ENCODE measurements around the gene COL1A2. TPM values are rescaled to one million over a fixed set of nuclear protein-coding genes. Genes with fewer than 3 reads are reported as not detected.
A peak's percentile ranks its signal among the peaks of the same experiment; 100 is the strongest.

The COL1A2 gene
- total RNA-seq, 2 donors from 2014 or later: 780 to 2,112 TPM

DNA sequence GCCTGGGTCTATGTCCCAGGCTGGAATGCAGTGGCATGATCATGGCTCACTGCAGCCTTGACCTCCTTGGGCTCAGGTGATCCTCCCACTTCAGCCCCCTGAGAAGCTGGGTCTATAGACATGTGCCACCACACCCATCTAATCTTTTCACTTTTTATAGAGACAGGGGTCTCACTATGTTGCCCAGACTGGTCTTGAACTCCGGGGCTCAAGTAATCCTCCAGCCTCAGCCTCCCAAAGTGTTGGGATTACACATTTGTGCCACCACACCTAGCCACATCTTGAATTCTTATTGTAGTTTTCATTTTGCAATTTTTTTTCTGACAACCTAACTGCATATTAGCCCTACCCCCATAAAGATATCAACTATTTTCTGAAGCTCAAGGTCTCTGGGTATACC lies 18.4 kb upstream of the COL1A2 start:
- no peak for DNase-seq (ENCODE audit: low spot score)
- intact Hi-C loops (cut with DNase I): no loop called here

DNA sequence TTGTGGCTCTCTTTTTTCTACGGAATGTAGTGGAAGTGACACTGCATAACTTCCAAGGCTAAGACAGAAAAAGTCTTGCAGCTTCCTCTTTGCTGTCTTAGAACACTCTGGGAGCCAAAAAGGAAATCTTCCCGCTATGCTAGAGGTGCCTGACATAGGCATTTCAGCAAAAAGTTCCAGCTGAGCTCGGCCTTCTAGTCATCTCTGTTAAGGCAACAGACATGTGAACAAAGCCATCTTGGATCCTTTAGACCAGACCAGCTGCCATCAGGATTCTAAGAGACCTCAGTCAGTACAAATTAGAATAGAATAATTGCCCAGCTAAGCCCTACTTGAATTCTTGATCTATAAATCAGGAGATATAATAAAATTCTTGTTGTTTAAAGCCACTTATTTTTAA lies 16.3 kb upstream of the COL1A2 start:
- no peak for DNase-seq (ENCODE audit: low spot score)
- intact Hi-C loops (cut with DNase I): no loop called here

DNA sequence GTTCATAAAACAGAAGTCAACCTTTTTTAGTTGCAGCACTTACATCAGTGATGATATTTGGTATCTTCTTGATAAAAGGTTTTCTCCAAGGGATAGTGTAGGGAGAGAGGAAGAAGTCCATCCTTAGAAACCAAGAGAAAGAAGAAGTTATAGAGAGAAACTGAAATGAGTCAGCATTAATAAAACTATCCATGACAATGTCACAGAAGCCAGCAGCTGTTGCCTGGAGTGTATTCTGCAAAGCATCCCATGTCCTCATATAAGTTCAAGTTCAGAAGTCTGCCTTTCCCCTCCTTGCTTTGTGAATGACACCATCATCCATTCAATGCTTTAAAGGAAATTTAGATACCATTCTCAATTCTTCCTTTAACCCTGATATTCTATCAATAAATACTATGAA lies 14.4 kb upstream of the COL1A2 start:
- intact Hi-C loops (cut with DNase I): no loop called here
- DNase-seq (ENCODE audit: low spot score): no peak

DNA sequence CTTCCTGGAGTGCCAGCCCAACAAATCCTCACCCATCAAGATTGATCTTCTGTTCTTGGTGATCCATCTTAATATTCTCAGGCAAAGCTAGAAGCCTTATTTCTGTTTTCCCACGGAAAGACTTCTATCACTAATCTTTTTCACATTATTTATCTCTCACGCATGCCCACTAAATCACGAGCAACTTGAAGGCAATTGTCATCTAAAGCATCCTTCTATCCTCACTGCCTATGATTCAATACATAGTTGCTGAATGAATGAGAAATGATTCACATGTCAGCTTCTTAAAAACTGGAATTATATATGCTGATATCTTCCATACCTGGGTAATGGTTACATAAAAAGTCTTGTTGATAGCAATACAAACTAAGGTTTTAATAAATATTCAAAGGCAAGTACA lies 12.6 kb upstream of the COL1A2 start:
- no peak for DNase-seq (ENCODE audit: low spot score)
- intact Hi-C loops (cut with DNase I): no loop called here

DNA sequence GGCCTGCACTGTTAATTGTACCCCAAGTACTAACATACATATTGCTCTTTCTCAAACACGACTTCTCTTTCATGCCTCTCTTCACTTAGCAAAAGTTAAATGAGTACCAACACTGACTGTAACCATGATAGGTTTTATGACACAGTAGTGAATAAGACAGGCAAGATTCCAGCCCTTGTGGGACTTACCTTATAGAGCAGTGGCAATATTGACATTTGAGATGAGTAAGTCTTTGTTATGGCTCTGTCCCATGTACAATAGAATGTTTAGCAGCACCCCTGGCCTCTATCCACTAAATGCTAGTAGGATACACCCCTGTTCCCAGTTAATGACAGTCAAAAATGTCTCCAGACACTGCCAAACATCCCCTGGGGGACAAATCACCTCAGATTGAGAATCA lies 11.9 kb upstream of the COL1A2 start:
- DNase-seq (ENCODE audit: low spot score): no peak
- intact Hi-C loops (cut with DNase I): no loop called here

DNA sequence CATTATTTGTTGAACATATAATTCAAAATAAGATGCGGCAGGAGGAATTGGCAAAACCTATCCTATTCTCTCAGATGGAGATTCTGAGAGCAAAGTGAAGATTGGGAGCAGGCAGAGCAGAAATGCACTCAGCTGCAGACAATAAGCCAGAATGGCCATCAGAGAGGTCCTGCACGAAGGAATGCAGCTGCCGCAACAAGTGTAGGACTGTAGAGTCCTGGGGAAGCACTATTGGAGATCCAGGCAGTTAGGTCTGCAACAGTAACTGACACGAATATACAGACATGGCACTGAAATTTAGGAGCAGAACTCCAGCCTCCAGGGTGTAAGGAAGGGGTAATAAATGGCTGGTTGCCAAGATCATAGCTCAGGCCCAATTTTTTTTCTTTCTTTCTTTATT lies 10.4 kb upstream of the COL1A2 start:
- intact Hi-C loops (cut with DNase I): no loop called here

DNA sequence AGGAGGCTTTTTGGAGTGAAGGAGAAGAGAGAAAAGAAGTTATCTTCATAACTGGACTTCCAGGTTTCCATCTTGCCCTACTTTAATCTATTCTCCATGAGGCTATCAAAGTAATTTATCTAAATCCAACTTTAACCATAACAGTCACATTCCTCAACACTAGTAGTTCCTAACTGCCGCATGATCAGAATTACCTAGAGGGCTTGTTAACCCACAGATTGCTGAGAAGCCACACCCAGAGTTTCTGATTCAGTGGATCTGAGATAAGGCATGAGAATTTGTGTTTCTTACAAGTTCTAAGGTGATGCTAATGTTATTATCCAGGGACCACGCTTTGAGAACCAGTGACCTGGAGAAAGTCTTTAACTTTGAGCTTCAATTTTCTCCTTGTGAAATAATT lies 8.3 kb upstream of the COL1A2 start:
- intact Hi-C loops (cut with DNase I): no loop called here
- DNase-seq (ENCODE audit: low spot score): no peak

More for the DNA sequence above, 10.4 kb upstream of the COL1A2 start:
- DNase-seq (ENCODE audit: low spot score): no peak

DNA sequence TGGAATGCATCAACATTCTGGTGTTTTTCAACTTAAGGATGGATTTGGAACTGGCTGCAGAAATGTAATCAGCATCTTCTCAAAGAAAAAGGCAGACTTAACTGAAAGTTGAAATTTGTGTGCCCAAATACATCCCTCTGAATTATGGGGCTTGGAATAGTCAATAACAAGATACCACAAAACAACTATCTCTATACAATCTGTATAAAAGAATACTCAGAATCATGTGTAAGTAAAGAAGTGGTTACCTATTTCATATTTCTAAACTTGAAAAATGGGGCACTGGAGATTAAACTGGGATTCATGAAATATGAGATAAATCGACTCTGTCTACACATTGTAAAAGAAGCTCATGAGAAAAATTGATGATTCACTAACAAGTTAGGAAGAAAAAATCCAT lies 6.2 kb upstream of the COL1A2 start:
- intact Hi-C loops (cut with DNase I): no loop called here
- no peak for DNase-seq (ENCODE audit: low spot score)

DNA sequence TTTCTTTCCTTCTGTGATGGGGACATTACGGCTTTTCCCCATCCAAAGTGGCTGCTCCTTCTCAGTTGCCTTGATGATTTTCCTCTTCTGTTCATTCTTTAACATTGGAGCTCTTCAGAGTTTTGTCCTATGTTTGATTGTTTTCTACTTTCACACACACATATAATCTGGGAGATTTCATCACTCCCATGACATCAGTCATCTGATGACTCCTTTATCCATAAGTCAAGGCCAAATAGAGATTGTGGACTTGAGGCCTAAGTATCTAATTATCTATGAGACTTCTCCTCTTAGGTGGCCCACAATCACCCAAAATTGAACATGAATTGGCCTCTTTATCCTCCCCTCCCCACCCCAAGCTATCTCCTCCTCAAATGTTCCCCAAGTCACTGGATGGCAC lies 5.3 kb upstream of the COL1A2 start:
- no peak for DNase-seq (ENCODE audit: low spot score)
- intact Hi-C loops (cut with DNase I): no loop called here

DNA sequence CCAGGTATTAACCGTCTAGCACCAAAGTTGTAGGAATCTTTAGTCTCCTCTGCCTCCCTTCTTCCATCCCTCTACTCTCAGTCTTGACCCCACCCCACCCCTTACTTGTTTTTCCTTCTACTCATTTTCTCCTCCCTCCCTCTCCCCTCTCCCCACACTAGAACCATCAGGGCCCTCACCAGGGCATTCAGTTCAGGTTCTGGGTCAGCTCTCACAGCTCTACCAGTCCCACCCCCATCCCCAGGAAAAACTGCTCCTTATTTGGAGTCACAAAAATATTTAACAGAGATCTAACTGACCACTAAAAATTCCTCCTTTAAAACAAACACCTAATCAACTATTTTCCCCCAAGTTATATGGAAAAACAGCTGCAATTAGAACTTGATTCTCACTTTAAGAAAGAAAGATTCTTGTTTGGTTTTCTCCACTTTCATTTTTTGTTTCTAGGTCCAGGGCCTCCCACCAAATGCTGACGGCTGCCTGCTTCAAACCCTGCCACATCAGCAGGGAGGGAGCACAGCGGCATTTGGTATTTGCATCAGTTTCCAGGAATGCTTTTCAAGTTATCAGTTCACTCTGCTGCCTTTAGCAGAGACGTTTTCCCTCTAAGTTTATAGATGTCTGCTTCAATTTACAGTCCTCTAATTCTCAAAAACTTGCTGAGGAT lies 2.8 kb upstream of the COL1A2 start:
- peak; percentile 81 for DNase-seq (ENCODE audit: low spot score)
- intact Hi-C loops (cut with DNase I): loop anchor here in 1 of 2 donors (5.0 kb wide), 1 partner anchor 35 kb away; no protein-coding TSS in a partner anchor

DNA sequence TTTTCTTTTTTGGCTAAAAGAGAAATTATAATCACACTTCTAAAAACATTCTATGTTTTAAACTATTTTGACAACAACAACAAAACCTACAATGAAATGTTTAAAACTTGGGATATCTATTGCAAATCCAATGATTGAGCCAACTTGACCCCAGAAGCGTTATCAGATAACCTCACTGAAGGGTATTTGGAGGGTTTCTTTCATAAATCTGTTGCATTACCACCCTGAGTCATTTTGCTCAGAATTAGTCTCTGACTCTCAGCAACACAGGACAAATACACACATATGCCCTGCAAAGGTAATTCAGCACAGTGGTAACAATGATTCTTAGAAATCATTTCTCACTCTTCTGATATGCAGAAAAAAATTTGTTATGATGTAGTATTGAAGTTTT lies 2.3 kb upstream of the COL1A2 start:
- DNase-seq (ENCODE audit: low spot score): no peak
- intact Hi-C loops (cut with DNase I): loop anchor here in 1 of 2 donors (5.0 kb wide), 1 partner anchor 35 kb away; no protein-coding TSS in a partner anchor

DNA sequence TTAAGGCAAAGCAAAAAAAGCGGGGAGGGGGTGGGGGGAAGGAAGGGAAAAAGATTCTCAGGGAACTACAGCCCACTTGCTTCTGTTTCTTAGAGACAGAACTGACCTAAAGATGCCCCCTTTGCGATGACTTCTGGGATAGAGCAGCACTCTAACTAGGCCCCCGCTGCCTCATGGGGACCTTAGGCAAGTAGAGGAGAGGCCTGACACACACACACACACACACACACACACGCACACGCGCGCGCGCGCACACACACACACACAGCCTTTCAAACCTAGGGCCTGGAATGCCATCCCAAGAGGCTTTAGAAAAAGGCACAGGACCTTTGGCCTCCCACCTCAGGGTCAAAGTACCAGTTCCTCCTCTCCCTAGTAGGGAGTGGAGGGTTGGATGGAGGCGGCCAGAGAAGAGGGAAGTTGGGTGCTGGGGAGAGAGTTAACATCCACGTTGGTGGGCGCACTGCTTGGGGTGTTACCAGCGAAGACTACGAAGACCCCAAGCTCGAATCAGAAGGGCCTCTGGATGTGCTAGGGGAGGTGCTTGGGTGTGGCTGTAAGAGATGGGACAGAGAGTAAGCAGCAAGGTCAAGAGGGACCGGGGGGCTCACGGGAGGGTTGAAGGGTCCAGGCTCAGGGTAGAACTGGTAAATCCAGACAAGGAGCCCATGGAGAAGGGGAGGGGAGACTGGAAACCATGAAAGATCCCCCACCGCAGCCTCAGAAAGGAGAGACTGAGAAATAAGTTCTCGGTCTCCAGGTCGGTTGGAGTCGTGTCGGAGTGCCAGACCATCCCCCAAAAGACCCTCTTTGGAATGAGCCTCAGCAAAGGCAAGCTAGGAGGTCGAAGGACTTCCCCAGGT lies 1.2 kb upstream of the COL1A2 start:
- intact Hi-C loops (cut with DNase I): loop anchor here in 1 of 2 donors (2.0 to 5.0 kb wide), 2 partner anchors 36 to 97 kb away; no protein-coding TSS in a partner anchor
- DNase-seq (ENCODE audit: low spot score): peak; percentile 87

DNA sequence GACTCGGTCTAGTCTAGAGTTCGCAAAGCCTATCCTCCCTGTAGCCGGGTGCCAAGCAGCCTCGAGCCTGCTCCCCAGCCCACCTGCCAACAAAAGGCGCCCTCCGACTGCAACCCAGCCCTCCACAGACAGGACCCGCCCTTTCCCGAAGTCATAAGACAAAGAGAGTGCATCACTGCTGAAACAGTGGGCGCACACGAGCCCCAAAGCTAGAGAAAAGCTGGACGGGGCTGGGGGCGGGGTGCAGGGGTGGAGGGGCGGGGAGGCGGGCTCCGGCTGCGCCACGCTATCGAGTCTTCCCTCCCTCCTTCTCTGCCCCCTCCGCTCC lies 622 bp upstream of the COL1A2 start:
- peak; percentile 84 for DNase-seq (ENCODE audit: low spot score)
- intact Hi-C loops (cut with DNase I): loop anchor here in 1 of 2 donors (2.0 to 5.0 kb wide), 2 partner anchors 37 to 97 kb away; no protein-coding TSS in a partner anchor

DNA sequence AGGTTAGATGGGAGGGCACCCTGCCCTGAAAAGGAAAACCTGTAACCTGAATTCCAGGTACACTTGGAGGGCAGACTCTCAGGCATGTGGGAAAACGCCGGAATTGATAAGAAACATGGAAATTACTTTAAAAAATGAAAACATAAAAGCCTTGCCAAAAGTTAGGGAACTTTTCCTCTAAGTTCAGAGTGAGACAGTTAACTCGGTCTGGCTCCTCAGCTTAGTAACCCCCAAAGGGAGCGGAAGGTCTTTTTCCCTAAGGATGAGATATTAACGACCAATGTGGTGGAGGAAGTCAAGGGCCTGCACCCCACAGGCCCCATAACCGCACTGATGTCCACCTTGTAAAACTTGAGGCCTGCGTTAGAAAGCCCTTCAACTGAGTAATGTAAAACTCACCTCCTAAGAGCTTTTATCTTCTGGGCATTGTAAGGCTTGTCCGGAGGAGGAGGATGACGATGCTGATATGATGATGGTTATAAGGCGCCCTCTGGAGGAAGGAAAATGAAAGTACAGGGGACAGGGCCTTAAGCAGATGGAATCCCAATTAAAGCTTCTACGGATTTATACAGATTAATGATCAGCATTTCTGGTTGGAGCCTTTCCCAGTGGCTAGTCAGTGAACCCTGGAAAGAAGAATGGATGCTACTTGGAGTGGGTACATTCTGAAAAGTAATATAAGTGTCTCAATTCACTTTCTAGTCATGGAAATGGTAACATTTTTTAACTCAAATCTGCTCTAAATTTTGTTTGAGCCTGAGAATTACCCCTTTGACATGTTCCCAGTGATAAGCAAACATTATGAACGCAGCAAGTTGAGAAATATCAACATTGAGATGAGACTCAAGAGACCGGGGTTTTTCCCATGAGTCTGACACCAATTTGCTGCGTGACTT lies 694 bp downstream of the COL1A2 start:
- no peak for DNase-seq (ENCODE audit: low spot score)
- intact Hi-C loops (cut with DNase I): loop anchor here in 1 of 2 donors (2.0 to 5.0 kb wide), 2 partner anchors 37 to 99 kb away; no protein-coding TSS in a partner anchor

DNA sequence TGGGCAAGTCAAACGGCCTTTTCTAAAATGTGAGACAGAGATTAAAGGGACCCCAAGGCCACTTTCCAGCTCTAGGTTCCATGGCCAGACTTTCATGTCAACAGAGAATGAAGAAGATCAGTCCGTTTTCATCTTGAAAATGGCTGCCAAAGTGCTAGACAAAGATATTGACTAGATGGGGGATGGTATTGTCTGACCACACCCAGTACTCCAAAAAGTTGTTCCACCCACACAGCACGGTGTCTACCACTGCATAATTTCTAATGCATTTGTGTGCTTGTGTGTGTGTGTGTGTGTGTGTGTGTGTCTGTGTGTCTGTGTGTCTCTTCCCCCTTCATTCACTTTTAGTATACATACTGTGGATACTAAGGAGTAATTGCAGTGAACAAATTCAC lies 1.3 kb downstream of the COL1A2 start:
- DNase-seq (ENCODE audit: low spot score): no peak
- intact Hi-C loops (cut with DNase I): loop anchor here in 1 of 2 donors (5.0 kb wide), 1 partner anchor 36 kb away; no protein-coding TSS in a partner anchor

DNA sequence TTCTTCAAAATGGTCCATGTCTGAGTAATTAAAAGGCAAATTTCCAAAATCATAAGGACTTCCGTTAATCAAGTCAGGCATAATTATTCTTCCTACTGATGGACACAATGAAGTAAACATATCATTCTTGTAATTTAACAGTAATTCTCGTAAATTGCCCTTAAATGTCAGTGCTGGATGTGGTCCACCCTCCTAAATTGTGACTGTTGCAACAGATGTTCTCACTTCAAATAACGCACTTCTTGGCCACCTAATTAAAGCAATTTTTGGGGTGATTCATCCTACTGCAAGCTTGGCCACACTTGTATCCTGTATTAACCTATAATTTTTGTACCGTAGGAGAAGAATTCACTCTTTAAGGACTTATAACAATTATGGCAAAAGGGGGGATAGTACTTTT lies 1.9 kb downstream of the COL1A2 start:
- intact Hi-C loops (cut with DNase I): loop anchor here in 1 of 2 donors (5.0 kb wide), 1 partner anchor 36 kb away; no protein-coding TSS in a partner anchor
- DNase-seq (ENCODE audit: low spot score): no peak

DNA sequence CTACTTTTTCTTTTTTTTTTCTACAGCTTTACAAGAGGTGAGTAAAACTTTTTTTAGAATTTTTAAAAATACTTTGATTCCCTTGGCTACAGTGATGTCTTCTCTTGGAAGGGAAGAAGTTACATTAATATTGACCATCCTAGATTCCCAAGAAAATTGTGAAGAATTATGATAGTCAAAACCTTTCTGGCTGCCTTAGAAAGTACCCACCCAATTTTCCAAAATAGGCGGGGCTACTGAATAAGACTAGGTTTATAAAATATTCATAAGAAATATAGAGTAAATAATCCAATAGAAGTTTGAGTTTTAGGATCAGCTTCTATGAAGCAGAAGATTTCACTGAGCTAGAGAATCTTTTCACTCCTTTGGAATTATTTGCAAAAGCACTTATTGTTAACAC lies 3.0 kb downstream of the COL1A2 start:
- intact Hi-C loops (cut with DNase I): loop anchor here in 1 of 2 donors (5.0 kb wide), 1 partner anchor 35 kb away; no protein-coding TSS in a partner anchor
- DNase-seq (ENCODE audit: low spot score): no peak

DNA sequence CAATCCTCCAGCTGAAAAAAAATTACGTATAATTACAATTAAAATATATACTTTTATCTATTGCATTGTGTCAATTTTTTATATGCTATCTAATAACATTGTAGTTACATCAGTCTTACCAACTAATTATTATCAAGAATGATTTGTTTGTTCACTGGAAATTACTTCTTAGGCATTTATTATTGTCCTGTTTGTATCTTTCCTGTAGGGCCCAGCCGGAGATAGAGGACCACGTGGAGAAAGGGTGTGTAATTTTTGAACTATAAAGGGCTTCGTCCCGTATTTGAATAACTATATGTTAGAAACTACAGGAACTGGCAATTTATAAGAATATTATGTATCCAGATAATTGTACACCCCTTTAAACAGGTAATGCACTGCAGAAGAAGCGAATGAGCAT lies 4.1 kb downstream of the COL1A2 start:
- no peak for DNase-seq (ENCODE audit: low spot score)
- intact Hi-C loops (cut with DNase I): loop anchor here in 1 of 2 donors (5.0 kb wide), 1 partner anchor 33 kb away; no protein-coding TSS in a partner anchor

DNA sequence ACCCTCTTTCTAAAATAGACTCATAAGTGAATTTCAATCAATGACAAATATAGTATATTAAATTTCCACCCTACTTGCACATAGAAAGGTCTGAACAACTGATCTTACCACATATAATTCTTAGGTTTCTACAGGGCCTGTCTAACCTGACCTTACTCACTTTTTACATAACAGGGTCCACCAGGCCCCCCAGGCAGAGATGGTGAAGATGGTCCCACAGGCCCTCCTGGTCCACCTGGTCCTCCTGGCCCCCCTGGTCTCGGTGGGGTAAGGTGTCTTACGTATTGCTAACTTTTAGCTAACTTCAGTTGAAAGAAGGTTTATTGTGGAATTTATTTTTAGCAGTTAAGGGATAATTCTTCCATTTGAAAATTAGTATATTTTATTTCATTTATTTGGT lies 5.3 kb downstream of the COL1A2 start:
- peak; percentile 55 for DNase-seq (ENCODE audit: low spot score)

More for the DNA sequence above, 5.3 kb downstream of the COL1A2 start:
- intact Hi-C loops (cut with DNase I): no loop called here
